Transverse colon (tissue), 4 donors: Measurements from ENCODE around the gene HNF1A. TPM values are rescaled to one million over a fixed set of nuclear protein-coding genes. Genes with fewer than 3 reads are reported as not detected.
"Not testable (repeated sequence)": the region's sequence is repeated elsewhere in the genome, so short reads cannot be mapped to it uniquely, and the experiment has no call there.

Experiments
- DNase-seq: peaks from one replicate; pipeline ENCODE4 v3.0.0-alpha.2; 2019
- H3K27ac ChIP-seq, 4 donors: fragments of 200-600 bp; sonication (generic); 2 replicates each; pipeline ENCODE4 v1.5.1; 2016 to 2018; ENCODE audit warnings: inconsistent platforms in 4 of 4
- H3K27me3 ChIP-seq: fragments of 200-600 bp; sonication (generic); 2 replicates; pipeline ENCODE4 v1.5.1; 2017; ENCODE audit warnings: inconsistent platforms
- H3K36me3 ChIP-seq, 4 donors: fragments of 200-600 bp; sonication (generic); 2 replicates each; pipeline ENCODE4 v1.5.1; 2017 to 2019; ENCODE audit warnings: inconsistent platforms in 4 of 4
- H3K4me1 ChIP-seq, 4 donors: fragments of 200-600 bp; sonication (generic); 2 replicates each; pipeline ENCODE4 v1.5.1; 2017 to 2020; ENCODE audit warnings: inconsistent platforms in 4 of 4
- H3K4me3 ChIP-seq, 4 donors: fragments of 200-600 bp; sonication (generic); 1 replicate in 1 of 4; 2 replicates in 3 of 4; pipeline versions ENCODE4 v1.5.1 to v1.6.1; 2017 to 2019; ENCODE audit warnings: inconsistent platforms in 4 of 4
- H3K9me3 ChIP-seq, 2 donors: fragments of 200-600 bp; sonication (generic); 2 replicates each; pipeline ENCODE4 v1.5.1; 2017 to 2019; ENCODE audit warnings: inconsistent platforms in 2 of 2
- CTCF ChIP-seq, 5 experiments: fragments of 200-600 bp in 3 of 5; fragments of 450-650 bp in 2 of 5; sonication (generic) in 3 of 5; IDR thresholded peaks; 1 replicate in 2 of 5; 2 replicates in 3 of 5; pipeline ENCODE4 v1.5.1; 2016 to 2017; ENCODE audit warnings: antibody characterized with exemption in 5 of 5, inconsistent platforms in 3 of 5, mild to moderate bottlenecking in 2 of 5, moderate library complexity in 1 of 5
- EP300 ChIP-seq: sonication (generic); formaldehyde crosslinking; IDR thresholded peaks from one replicate; pipeline ENCODE4 v1.6.1; 2017; ENCODE audit warnings: antibody characterized with exemption, low read depth
- POLR2A ChIP-seq: fragments of 450-650 bp; IDR thresholded peaks from one replicate; pipeline ENCODE4 v1.6.1; 2016; ENCODE audit warnings: antibody characterized with exemption, mild to moderate bottlenecking, moderate library complexity
- POLR2AphosphoS5 ChIP-seq, 3 donors: sonication (generic); formaldehyde crosslinking; IDR thresholded peaks; one replicate each; pipeline ENCODE4 v1.6.1; 2016; ENCODE audit warnings: antibody characterized with exemption in 3 of 3
- WGBS, 2 donors: methylation state at CpG; one replicate each; pipeline ENCODE4 v1.1.5; 2018; ENCODE audit warnings: low coverage in 1 of 2; 5-methylcytosine and 5-hydroxymethylcytosine counted together
- in situ Hi-C, 4 donors: fragments of 200-750 bp; cut with MboI; loops; one replicate each; pipeline versions ENCODE4 v1.15.0 to v1.15.1; 2017; ENCODE audit warnings: low sequenced_read_pairs in 3 of 4, low pct_ligation_motif_present in 1 of 4, low pct_unique_long_range_greater_than_20kb in 1 of 4
- intact Hi-C: fragments of 100-400 bp; cut with DNase I; formaldehyde crosslinking; loops from one replicate; pipeline ENCODE4 v1.15.1; 2023; ENCODE audit warnings: low total_unique reads
- total RNA-seq, 4 donors: library from RNA; depleted of rRNA; stranded (reverse); fragments of >200 nt; gene quantifications; one replicate each; pipeline ENCODE4 v1.1.0, GENCODE V29; 2016

The HNF1A gene
- total RNA-seq, 4 donors from 2014 or later, result 16.5 to 71.4 (median 23.6) TPM

GRCh38 chr12:121034616-121035305 is 56.4 kb downstream of the HNF1A start:
- Histone ChIP-seq H3K4me3 (no peak overlapping the region), H3K4me1 (peaks cover 0 to 19% (median 5%) of the 10 kb centered on the region in 4 donors), H3K27me3 (no peaks in the 10 kb centered on the region), H3K9me3 (no peaks in the 10 kb centered on the region), H3K36me3 (no peaks in the 10 kb centered on the region), H3K27ac (peak overlapping the region in 3 of 4 donors; percentile 39 to 53 (median 46))
- intact Hi-C loops (no loop called here), in situ Hi-C loops (no loop called here)
- no peak for DNase-seq
- 89 to 93% methylated on average over 5 to 9 of the region's 9 CpGs for WGBS, 2 donors
- TF ChIP-seq POLR2A (no peak), EP300 (no peak), POLR2AphosphoS5 (IDR thresholded peaks at IDR 0.05) (no peak), CTCF (IDR thresholded peaks at IDR 0.05) (no peak)

GRCh38 chr12:121036810-121037326 is 58.5 kb downstream of the HNF1A start:
- Histone ChIP-seq H3K27ac (no peak overlapping the region), H3K9me3 (no peaks in the 10 kb centered on the region), H3K36me3 (no peaks in the 10 kb centered on the region), H3K27me3 (no peaks in the 10 kb centered on the region), H3K4me3 (no peak overlapping the region), H3K4me1 (peaks cover 0 to 19% (median 5%) of the 10 kb centered on the region in 4 donors)
- no peak for TF ChIP-seq CTCF (IDR thresholded peaks at IDR 0.05)
- TF ChIP-seq POLR2AphosphoS5 (IDR thresholded peaks at IDR 0.05), result no peak
- no peak for TF ChIP-seq POLR2A
- 81 to 85% methylated on average over 6 of the region's 6 CpGs for WGBS, 2 donors
- intact Hi-C loops (no loop called here), in situ Hi-C loops (no loop called here)
- no peak for DNase-seq

GRCh38 chr12:121038861-121039668 is 60.7 kb downstream of the HNF1A start, which contains the start of gene OASL:
Gene OASL, minus strand, starts transcription at chr12:121039246. Its CDS starts 275 bp downstream, at chr12:121038971.
- Histone ChIP-seq H3K4me1 (peaks cover 0 to 15% (median 5%) of the 10 kb centered on the region in 4 donors), H3K27ac (peak within 1 kb of the TSS; percentile 38 to 77 (median 62)), H3K36me3 (no peaks in the 10 kb centered on the region), H3K4me3 (peak within 1 kb of the TSS; percentile 29 to 45 (median 40)), H3K9me3 (no peaks in the 10 kb centered on the region), H3K27me3 (no peaks in the 10 kb centered on the region)
- 0 to 22% methylated on average over 1 to 11 of the region's 13 CpGs for WGBS, 2 donors
- in situ Hi-C loops (no loop called here), intact Hi-C loops (no loop called here)
- peak; percentile 77 for DNase-seq
- TF ChIP-seq POLR2AphosphoS5 (IDR thresholded peaks at IDR 0.05) (peak; percentile 35 to 86 (median 77)), POLR2A (peak; percentile 72), EP300 (no peak), CTCF (IDR thresholded peaks at IDR 0.05) (no peak)

DNA sequence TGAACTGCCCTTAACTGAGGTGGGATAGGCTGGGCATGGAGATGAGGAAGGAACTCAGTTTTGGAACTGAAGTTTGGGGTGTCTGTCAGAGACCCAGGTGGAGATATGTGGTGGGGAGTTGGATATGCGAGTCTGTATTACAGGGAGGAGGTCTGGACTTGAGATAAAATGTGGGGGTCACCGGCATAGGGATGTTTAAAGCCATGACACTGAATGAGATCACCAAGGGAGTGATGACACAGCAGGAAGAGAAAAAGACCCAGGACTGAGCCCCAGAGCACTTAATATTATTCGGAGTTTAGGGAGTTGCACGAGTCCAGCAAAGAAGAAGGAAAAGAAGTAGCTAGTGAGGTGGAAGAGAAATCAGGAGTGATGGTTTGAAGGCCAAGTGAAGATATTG is 64.7 kb downstream of the HNF1A start:
- Histone ChIP-seq H3K9me3 (no peaks in the 10 kb centered on the region), H3K36me3 (no peaks in the 10 kb centered on the region)

GRCh38 chr12:121047400-121047799 is 69.1 kb downstream of the HNF1A start:
- H3K4me1 ChIP-seq, intact Hi-C loops, H3K9me3 ChIP-seq, in situ Hi-C loops, H3K36me3 ChIP-seq, H3K4me3 ChIP-seq, H3K27me3 ChIP-seq: not testable (repeated sequence)
- peak; percentile 68 for DNase-seq
- WGBS, 2 donors, result 16 to 73% methylated on average over 4 to 12 of the region's 12 CpGs
- peak overlapping the region in 1 of 4 donors; percentile 40 for H3K27ac ChIP-seq

More for the DNA sequence above, 64.7 kb downstream of the HNF1A start:
- Histone ChIP-seq H3K27ac (no peak overlapping the region), H3K4me1 (peaks cover 0 to 9% (median 6%) of the 10 kb centered on the region in 4 donors), H3K27me3 (no peaks in the 10 kb centered on the region), H3K4me3 (no peak overlapping the region)
- TF ChIP-seq POLR2A, result no peak
- no peak for TF ChIP-seq EP300
- TF ChIP-seq CTCF (IDR thresholded peaks at IDR 0.05), result no peak
- TF ChIP-seq POLR2AphosphoS5 (IDR thresholded peaks at IDR 0.05), result no peak
- DNase-seq, result no peak
- WGBS, 2 donors, result 71 to 91% methylated on average over 4 of the region's 4 CpGs
- intact Hi-C loops (no loop called here), in situ Hi-C loops (no loop called here)
